ENCODE measurements around the gene PDCD4.

PDCD4 gene

DNA sequence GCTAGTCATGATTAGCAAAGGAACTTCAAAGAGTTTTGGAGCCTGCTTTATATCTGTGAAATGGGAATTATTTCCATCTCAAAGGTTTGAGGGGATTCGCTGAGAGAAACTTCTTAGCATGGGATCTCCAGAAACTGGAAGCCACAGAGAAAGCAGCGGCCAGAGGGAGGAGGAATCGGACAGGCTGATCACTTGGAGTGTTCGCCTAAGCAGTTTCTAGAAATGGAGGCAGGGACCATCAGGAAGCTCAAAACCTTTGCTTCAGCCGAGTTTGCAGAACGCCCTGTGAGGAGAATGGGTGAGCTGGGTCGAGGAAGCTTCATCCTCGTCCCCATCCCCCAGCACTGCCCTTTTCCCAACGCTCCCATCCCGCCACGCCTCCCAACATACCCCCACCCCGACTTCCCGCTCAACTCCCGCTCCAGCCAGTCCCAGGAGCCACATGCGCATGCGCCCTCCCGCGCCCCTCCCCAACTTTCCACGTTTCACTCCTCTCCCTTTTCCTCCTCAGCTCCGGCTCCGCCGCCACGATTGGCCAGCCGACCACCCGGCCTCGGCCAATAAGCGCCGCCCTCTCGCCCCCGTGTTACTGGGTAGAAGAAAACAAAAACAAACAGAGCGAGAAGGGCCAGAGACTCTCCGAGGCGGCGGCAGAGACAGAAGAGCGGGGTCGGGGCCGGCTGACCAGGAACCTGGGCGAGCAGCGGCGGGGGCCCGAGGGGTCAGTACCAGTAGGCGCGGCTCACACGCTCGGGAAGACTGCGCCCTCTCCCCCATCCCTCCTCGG is at the start of gene PDCD4:
Gene PDCD4 (plus strand): TSS at position 631 of the 787 bp plus-strand sequence. CDS start 4,100 bp downstream, outside the sequence.
- DNase-seq (ENCODE audit: low read depth, low spot score): peak; percentile 91

- no peak for DNase-seq (ENCODE audit: low read depth, low spot score)
Measured at GRCh38 chr10:110822035-110822711, 49.6 kb upstream of the PDCD4 start.

- peak; percentile 38 for DNase-seq (ENCODE audit: low read depth, low spot score)
Measured at GRCh38 chr10:110822712-110823311, 48.9 kb upstream of the PDCD4 start.

DNA sequence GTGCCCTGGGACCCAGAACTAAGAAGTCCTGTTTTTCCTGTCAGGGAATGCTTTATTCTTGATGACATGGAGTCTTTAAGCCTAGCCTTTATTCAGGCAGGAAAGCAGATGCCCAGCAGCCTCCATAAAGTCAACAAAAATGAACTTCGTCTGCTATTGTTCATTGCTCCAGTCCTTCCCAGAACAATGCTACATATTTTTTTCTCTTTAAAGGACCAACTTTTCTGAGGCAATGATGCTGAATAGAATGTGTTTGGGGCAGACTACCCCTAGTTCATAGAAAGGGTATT is 47.6 kb upstream of the PDCD4 start:
- no peak for DNase-seq (ENCODE audit: low read depth, low spot score)

- no peak for DNase-seq (ENCODE audit: low read depth, low spot score)
Measured at GRCh38 chr10:110824660-110825059, 47.1 kb upstream of the PDCD4 start.

GRCh38 chr10:110825508-110825907 is 46.2 kb upstream of the PDCD4 start:
- DNase-seq (ENCODE audit: low read depth, low spot score): no peak

GRCh38 chr10:110827410-110827809 is 44.3 kb upstream of the PDCD4 start:
- no peak for DNase-seq (ENCODE audit: low read depth, low spot score)

DNA sequence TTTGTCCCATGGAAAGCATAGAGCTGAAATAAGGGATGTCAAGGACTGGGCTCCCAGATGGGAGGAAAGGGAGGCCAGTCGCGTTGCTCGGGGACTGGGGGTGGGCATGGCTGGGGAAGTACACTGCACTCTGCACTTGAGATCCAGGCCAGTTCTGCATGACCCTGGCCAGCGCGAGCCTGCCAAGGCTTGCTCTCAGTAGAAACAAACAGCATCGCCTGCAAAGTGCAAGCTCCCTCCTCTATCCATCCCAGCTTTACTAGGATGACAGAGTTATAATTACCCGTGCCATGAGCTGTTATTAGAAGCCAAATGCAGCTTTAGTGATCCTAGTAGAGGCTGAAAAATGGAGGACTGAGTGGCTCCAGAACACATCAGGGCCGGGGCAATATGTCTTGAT is 43.9 kb upstream of the PDCD4 start:
- no peak for DNase-seq (ENCODE audit: low read depth, low spot score)

GRCh38 chr10:110828525-110828924 is 43.2 kb upstream of the PDCD4 start:
- no peak for DNase-seq (ENCODE audit: low read depth, low spot score)

DNA sequence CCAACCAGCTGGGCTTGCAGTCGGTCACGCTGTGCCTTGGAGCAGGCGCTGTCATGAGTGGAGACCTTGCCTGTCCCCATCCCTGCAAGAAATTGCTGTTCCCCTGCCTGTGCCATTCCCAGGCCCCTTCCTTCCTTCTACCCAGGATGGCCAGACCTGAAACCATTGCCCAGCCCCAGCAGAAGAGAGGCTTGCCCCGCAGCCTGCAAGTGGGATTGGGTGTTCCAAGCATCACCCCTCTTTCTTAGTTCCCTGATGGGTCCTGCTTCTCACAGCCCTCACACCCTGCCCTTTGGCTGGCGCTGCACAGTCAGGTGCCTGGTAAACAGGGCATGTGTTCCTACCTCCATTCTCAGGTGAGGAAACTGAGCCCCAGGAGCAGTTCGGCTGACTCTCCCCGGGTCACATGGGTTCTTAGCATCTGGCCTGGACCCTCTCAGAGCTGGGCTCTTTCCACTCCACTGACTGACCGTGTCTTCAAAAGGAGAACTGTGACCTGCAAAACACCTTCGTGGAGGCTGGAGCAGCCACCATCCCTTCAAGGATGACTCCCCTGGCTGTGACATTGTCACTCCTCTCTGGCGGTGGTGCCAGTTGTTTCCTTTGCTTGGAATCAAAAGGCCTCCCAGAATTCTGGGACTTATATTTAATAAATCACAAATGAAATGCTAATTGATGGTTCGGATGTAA is 41.9 kb upstream of the PDCD4 start:
- no peak for DNase-seq (ENCODE audit: low read depth, low spot score)

DNA sequence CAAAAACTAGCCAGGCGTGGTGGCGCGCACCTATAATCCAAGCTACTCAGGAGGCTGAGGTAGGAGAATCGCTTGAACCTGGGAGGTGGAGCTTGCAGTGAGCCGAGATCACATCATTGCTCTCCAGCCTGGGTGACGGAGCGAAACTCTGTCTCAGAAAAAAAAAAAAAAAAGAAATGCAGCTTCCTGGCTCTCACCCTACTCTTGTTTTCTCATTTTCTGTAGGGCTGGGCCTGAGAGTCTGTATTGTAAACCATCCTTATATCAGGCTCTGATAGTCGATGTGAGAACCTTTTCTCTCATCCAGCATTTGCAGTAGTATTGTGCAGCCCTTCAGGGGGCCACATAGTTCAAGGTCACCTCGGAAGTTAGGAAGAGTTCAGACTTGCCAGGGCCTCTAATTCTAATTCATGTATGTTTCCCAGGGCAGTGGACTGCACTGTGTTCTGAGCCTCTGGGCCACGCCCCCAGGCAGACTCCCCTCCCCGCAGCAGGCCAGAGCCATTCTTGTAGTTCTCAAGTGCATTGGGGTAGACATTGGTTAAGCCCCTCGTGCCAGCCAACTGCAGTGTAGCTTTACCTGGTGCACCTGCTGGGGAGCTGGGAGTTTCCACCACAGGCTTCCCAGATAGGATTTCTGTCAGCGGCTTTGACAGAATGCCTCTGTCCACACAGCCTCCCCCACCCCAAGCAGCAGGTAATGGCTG is 38.3 kb upstream of the PDCD4 start:
- no peak for DNase-seq (ENCODE audit: low read depth, low spot score)

DNA sequence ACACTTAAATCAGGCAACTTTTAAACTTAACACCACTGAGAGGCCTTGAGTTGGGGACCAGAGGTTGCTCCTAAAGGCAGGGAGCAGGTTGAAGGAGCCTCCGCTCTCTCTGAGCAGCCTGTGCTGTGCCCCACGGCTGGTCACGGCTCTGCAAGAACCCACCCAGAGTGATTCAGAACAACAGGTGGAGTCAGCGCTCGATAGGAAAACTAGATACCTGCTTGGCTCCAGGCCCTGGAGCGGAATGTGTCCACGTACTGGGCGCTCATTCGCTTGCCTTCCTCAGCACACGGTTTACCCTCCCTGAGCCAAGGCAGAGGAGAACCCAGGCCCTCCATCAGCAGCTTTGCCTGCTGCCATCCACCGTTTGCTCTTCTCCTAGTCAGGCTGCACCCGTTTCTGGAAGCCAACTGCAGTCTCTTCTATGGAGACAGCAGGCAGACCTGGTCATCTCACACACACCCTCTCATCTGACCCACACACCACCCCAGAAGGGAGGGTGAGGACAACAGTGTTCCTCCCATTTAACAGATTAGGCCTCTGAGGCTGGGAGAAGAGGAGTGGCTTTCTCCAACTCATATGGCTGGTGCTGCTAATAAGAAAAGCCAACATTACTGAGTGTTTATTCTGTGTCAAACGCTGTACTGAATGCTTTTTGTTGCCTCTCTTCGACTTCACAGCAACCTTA is 37.6 kb upstream of the PDCD4 start:
- DNase-seq (ENCODE audit: low read depth, low spot score): no peak

DNA sequence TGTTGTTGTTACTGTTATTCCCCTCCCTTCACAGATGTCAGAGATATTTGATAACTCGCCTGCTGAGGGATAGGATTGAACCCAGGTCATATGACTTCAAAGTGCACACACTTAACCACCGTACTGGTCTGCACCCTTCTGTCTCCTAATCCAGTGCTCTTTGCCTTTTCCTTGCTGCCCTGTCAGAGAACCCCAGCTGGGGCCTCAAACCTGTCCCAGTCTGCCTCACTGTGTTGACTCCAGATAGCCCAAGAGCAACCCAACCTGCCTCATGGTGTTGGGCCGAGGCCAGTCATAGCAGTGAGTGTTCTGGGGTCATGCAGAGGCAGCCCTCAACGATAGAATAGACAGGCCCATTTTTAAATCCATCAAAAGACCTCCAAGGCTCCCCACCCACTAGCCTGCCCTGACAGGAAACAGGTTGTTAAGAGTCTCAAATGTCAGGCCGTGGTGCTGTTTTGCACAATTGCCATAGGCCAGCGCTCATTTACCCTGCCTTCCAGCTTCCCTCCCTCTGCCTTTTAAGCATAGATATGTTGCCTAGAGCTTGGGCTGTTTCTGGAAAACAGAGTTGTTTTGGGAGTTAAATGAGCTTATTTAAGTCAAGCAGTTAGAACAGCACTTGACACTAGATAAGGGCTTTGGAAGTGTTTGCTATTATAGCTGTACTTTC is 37.0 kb upstream of the PDCD4 start:
- DNase-seq (ENCODE audit: low read depth, low spot score): no peak

DNA sequence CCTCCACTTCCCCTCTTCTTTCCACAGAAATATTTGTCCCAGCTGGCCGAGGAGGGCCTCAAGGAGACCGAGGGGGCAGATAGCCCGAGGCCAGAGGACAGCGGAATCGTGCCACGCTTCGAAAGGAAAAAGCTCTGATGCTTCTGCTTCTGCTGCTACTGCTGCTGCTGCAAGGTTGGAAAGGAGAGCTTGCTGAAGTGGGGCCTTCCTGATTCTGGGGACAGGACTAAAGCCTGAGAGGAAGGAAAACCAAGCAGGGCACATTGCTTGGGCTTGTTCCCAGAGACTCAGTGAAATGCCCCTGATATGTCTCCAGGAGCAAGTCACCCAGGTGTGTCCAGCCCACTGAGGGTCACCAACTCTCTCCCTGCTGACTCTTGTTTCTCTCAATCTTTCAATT is 35.9 kb upstream of the PDCD4 start:
- no peak for DNase-seq (ENCODE audit: low read depth, low spot score)

DNA sequence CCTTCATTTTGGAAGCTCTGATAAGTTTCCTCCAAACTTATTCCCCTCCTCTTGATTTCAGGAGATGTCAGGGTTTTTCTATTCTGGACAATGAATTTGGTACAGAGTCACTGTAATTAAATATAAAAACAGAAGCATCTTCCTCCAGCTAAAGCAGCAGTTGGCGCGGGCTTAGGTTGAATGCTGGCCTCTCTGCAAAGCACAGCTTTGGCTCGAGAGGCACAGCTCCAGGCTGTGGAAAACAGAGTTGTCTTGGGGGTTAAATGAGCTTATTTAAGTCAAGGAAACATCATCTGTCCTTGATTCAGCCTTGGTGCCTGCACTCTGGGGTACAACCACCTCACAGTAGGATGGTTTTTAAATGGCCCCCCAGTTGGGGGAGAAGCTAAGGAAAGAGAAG is 35.0 kb upstream of the PDCD4 start:
- DNase-seq (ENCODE audit: low read depth, low spot score): no peak

DNA sequence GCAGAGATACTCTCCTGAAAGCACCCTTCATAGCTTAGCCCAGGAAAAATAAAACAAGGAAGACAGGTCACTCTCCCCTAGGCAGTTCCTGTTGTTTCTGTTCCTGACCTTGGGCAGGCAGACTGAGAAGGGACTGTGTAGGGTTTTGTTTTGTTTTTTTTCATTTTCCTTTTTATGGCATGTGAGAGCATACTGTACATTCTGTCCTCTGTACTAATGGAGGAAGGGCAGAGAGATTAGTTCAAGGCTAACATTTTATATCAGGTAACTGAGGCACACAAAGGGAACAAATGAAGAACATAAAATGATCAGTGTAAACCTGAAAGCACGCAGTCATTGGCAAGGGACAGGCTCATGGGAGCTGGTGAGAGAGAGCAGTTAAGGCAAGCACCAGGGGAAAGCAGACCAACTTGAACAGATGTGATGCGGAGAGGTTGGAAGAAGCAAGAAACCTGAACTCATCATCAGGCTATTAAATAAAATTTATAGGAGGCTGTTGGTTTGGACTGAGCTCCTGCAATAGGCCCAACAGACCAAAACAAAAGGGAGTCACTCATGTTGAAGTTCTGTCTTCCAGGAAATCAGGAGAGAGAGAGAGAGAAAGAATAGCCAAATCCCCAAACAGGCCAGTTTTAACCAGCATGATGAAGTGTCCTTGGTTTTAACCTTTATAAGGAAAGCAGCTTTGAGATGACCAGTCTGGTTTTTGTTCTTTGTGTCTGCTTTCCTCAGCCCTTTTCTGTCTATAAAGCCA is 34.1 kb upstream of the PDCD4 start:
- no peak for DNase-seq (ENCODE audit: low read depth, low spot score)

- no peak for DNase-seq (ENCODE audit: low read depth, low spot score)
Measured at GRCh38 chr10:110840225-110840922, 31.4 kb upstream of the PDCD4 start.

DNA sequence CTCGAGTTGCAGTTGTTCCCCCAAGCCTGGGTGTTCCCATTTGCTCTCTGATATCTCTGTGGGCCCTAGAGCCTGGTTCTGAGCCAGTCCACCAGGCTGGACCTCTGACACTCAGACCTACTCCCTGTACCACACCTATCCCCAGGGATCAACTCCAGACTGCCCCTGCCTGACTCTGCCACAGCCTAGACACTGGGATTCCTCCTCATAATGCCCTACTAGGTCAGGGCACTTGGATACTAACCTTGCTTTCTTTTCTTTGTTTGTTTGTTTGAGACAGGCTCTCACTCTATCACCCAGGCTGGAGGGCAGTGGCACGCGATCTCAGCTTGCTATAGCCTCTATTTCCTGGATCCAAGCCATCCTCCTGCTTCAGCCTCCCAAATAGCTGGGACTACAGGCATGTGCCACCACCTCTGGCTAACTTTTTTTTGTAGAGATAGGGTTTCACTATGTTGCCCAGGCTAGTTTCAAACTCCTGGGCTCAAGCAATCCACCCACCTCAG is 30.8 kb upstream of the PDCD4 start:
- DNase-seq (ENCODE audit: low read depth, low spot score): no peak

- DNase-seq (ENCODE audit: low read depth, low spot score): no peak
Measured at GRCh38 chr10:110841767-110842267, 29.9 kb upstream of the PDCD4 start.

Measured in iPS DF 19.7 (cell line).